GM21529 (cell line): Measurements from ENCODE around the gene CTAGE6.
"Not testable (repeated sequence)": the region's sequence is repeated elsewhere in the genome, so short reads cannot be mapped to it uniquely, and the experiment has no call there.

Experiments
- ATAC-seq: cut with Tn5 transposase; IDR thresholded peaks from one replicate; pipeline ENCODE4 v1.9.1; 2021; ENCODE audit not compliant: unreplicated experiment

The CTAGE6 gene

GRCh38 chr7:143757596-143757995 lies at the start of gene CTAGE6:
CTAGE6 (minus strand) TSS chr7:143757696; CDS start chr7:143757658, 38 bp downstream.
- ATAC-seq, result not testable (repeated sequence)

GRCh38 chr7:143806664-143807071 lies 49.2 kb upstream of the CTAGE6 start:
- not testable (repeated sequence) for ATAC-seq

- ATAC-seq, result not testable (repeated sequence)
Measured at GRCh38 chr7:143797896-143798290, 40.4 kb upstream of the CTAGE6 start.

GRCh38 chr7:143797119-143797895 lies 39.8 kb upstream of the CTAGE6 start:
- not testable (repeated sequence) for ATAC-seq

GRCh38 chr7:143795653-143796052 lies 38.2 kb upstream of the CTAGE6 start:
- ATAC-seq, result not testable (repeated sequence)

GRCh38 chr7:143792633-143793032 lies 35.1 kb upstream of the CTAGE6 start:
- ATAC-seq, result not testable (repeated sequence)

- ATAC-seq, result not testable (repeated sequence)
Measured at GRCh38 chr7:143785415-143786182, 28.1 kb upstream of the CTAGE6 start.

- not testable (repeated sequence) for ATAC-seq
Measured at GRCh38 chr7:143779591-143779990, 22.1 kb upstream of the CTAGE6 start.

GRCh38 chr7:143772738-143773468 lies 15.4 kb upstream of the CTAGE6 start:
- ATAC-seq, result not testable (repeated sequence)

- ATAC-seq, result not testable (repeated sequence)
Measured at GRCh38 chr7:143767531-143767930, 10.0 kb upstream of the CTAGE6 start.

GRCh38 chr7:143765678-143766077 lies 8.2 kb upstream of the CTAGE6 start:
- not testable (repeated sequence) for ATAC-seq

GRCh38 chr7:143763065-143763464 lies 5.6 kb upstream of the CTAGE6 start:
- ATAC-seq, result not testable (repeated sequence)

GRCh38 chr7:143745340-143745739 lies 12.2 kb downstream of the CTAGE6 start:
- not testable (repeated sequence) for ATAC-seq

GRCh38 chr7:143737037-143737819 lies 20.3 kb downstream of the CTAGE6 start:
- peak; percentile 82 for ATAC-seq

- ATAC-seq, result no peak
Measured at GRCh38 chr7:143735962-143736361, 21.5 kb downstream of the CTAGE6 start.

- ATAC-seq, result no peak
Measured at GRCh38 chr7:143733876-143734275, 23.6 kb downstream of the CTAGE6 start.

- no peak for ATAC-seq
Measured at GRCh38 chr7:143728333-143728862, 29.1 kb downstream of the CTAGE6 start.

- peak; percentile 72 for ATAC-seq
Measured at GRCh38 chr7:143727561-143727960, 29.9 kb downstream of the CTAGE6 start.

GRCh38 chr7:143726143-143726542 lies 31.4 kb downstream of the CTAGE6 start:
- not testable (repeated sequence) for ATAC-seq

- not testable (repeated sequence) for ATAC-seq
Measured at GRCh38 chr7:143720335-143720734, 37.2 kb downstream of the CTAGE6 start.
